ENCODE measurements around the gene CDK2AP2. TPM values are rescaled to one million over a fixed set of nuclear protein-coding genes. Genes with fewer than 3 reads are reported as not detected.

Gene CDK2AP2
- total and polyA plus RNA-seq, 9 of the 15 experiments (the other 6 are each of a cell fraction or from before 2014, with no cell fraction given) = 4.4 to 47.4 (median 21.7) TPM

DNA sequence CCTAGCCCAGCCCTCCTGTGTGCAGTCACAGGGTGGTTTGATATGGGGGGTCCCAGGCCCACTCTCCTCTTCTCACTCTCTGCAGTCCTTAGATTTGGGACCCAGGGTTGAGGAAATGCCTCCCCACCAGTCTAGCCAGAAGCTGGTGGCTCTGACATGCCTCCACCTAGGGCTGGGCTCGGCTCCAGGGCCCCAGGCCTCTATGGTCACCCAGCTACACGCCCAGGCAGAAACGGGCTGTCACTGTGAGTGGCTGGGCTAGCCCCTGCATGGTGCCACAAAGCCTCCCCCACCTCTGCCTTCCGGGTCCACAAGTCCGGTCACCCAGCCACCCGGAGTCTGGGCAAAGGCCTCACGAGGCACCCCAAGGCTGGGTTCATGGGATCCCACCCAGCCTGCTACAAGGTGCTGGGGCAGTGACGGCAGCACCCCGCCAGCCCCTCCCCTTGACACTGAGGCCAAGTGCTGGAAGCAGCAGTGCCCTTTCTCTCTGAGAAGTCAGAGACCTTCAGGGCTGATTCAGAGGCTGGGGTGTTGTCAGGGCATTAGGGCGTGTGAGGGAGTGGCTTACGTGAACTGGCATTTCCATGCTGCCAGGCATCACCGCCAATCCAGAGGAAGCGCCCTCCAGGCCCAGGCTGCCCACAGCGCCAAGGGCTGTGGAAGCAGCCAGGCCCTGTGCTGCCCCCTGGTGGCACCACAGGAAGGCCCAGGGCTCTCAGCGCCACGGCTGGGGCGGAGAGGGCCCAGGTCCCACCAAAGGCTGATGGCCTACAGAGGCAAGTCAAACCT, 2.2 kb downstream of the CDK2AP2 start (continued):
- TF ChIP-seq, protein P1, sequence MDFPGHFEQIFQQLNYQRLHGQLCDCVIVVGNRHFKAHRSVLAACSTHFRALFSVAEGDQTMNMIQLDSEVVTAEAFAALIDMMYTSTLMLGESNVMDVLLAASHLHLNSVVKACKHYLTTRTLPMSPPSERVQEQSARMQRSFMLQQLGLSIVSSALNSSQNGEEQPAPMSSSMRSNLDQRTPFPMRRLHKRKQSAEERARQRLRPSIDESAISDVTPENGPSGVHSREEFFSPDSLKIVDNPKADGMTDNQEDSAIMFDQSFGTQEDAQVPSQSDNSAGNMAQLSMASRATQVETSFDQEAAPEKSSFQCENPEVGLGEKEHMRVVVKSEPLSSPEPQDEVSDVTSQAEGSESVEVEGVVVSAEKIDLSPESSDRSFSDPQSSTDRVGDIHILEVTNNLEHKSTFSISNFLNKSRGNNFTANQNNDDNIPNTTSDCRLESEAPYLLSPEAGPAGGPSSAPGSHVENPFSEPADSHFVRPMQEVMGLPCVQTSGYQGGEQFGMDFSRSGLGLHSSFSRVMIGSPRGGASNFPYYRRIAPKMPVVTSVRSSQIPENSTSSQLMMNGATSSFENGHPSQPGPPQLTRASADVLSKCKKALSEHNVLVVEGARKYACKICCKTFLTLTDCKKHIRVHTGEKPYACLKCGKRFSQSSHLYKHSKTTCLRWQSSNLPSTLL (IDR thresholded peaks at IDR 0.05) = no peak
- TF ChIP-seq KDM5B (IDR thresholded peaks at IDR 0.05; ENCODE audit: insufficient replicate concordance, low read depth, low read length) (no peak), SMAD2 (IDR thresholded peaks at IDR 0.05; ENCODE audit: low read depth, low read length) (no peak), ZNF175 (CRISPR knock-in tag; IDR thresholded peaks at IDR 0.05; ENCODE audit: low read depth) (no peak), ARNT (IDR thresholded peaks at IDR 0.05) (no peak), ZNF79 (CRISPR knock-in tag; IDR thresholded peaks at IDR 0.05; ENCODE audit: low read depth) (no peak), CBX5 (IDR thresholded peaks at IDR 0.05; ENCODE audit: borderline replicate concordance, low read depth) (no peak), RBM39 (optimal IDR thresholded peaks at IDR 0.05; ENCODE audit: low read depth, low read length) (no peak), FOXJ3 (CRISPR knock-in tag; IDR thresholded peaks at IDR 0.05) (no peak), FOXK1 (CRISPR knock-in tag; IDR thresholded peaks at IDR 0.05; ENCODE audit: borderline replicate concordance) (no peak), MTA2 (IDR thresholded peaks at IDR 0.05; ENCODE audit: low read depth) (no peak), GABPB1 (CRISPR knock-in tag; IDR thresholded peaks at IDR 0.05) (peak; percentile 49; the same call in 1 of the 2 replicates), RBFOX2 (IDR thresholded peaks at IDR 0.05; ENCODE audit: low read depth, low read length) (peak; percentile 64), ZNF24 (IDR thresholded peaks at IDR 0.05) (no peak), IFI16 (CRISPR knock-in tag; IDR thresholded peaks at IDR 0.05) (no peak)
- TF ChIP-seq, protein P2, sequence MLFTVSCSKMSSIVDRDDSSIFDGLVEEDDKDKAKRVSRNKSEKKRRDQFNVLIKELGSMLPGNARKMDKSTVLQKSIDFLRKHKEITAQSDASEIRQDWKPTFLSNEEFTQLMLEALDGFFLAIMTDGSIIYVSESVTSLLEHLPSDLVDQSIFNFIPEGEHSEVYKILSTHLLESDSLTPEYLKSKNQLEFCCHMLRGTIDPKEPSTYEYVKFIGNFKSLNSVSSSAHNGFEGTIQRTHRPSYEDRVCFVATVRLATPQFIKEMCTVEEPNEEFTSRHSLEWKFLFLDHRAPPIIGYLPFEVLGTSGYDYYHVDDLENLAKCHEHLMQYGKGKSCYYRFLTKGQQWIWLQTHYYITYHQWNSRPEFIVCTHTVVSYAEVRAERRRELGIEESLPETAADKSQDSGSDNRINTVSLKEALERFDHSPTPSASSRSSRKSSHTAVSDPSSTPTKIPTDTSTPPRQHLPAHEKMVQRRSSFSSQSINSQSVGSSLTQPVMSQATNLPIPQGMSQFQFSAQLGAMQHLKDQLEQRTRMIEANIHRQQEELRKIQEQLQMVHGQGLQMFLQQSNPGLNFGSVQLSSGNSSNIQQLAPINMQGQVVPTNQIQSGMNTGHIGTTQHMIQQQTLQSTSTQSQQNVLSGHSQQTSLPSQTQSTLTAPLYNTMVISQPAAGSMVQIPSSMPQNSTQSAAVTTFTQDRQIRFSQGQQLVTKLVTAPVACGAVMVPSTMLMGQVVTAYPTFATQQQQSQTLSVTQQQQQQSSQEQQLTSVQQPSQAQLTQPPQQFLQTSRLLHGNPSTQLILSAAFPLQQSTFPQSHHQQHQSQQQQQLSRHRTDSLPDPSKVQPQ (CRISPR knock-in tag; IDR thresholded peaks at IDR 0.05; ENCODE audit: borderline replicate concordance) = no peak
- TF ChIP-seq, protein P3, sequence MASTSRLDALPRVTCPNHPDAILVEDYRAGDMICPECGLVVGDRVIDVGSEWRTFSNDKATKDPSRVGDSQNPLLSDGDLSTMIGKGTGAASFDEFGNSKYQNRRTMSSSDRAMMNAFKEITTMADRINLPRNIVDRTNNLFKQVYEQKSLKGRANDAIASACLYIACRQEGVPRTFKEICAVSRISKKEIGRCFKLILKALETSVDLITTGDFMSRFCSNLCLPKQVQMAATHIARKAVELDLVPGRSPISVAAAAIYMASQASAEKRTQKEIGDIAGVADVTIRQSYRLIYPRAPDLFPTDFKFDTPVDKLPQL (IDR thresholded peaks at IDR 0.05; ENCODE audit: extremely low read depth, insufficient read length) = no peak
- TF ChIP-seq, protein P4, sequence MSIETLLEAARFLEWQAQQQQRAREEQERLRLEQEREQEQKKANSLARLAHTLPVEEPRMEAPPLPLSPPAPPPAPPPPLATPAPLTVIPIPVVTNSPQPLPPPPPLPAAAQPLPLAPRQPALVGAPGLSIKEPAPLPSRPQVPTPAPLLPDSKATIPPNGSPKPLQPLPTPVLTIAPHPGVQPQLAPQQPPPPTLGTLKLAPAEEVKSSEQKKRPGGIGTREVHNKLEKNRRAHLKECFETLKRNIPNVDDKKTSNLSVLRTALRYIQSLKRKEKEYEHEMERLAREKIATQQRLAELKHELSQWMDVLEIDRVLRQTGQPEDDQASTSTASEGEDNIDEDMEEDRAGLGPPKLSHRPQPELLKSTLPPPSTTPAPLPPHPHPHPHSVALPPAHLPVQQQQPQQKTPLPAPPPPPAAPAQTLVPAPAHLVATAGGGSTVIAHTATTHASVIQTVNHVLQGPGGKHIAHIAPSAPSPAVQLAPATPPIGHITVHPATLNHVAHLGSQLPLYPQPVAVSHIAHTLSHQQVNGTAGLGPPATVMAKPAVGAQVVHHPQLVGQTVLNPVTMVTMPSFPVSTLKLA (conservative IDR thresholded peaks at IDR 0.05) = no peak; a peak in 1 of 4 replicates
- TF ChIP-seq, protein P5, sequence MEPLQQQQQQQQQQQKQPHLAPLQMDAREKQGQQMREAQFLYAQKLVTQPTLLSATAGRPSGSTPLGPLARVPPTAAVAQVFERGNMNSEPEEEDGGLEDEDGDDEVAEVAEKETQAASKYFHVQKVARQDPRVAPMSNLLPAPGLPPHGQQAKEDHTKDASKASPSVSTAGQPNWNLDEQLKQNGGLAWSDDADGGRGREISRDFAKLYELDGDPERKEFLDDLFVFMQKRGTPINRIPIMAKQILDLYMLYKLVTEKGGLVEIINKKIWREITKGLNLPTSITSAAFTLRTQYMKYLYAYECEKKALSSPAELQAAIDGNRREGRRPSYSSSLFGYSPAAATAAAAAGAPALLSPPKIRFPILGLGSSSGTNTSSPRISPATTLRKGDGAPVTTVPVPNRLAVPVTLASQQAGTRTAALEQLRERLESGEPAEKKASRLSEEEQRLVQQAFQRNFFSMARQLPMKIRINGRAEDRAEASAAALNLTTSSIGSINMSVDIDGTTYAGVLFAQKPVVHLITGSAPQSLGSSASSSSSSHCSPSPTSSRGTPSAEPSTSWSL (CRISPR knock-in tag; IDR thresholded peaks at IDR 0.05; ENCODE audit: borderline replicate concordance) = 0 out of 2 replicates have a peak, but pooled peaks have one; percentile 72
